ENCODE data around the gene KRT7. TPM values are rescaled to one million over a fixed set of nuclear protein-coding genes. Genes with fewer than 3 reads are reported as not detected.
"Not testable (repeated sequence)": the region's sequence is repeated elsewhere in the genome, so short reads cannot be mapped to it uniquely, and the experiment has no call there.

KRT7 gene
- total RNA-seq, 1 donor from 2014 or later: 1,355 TPM

DNA sequence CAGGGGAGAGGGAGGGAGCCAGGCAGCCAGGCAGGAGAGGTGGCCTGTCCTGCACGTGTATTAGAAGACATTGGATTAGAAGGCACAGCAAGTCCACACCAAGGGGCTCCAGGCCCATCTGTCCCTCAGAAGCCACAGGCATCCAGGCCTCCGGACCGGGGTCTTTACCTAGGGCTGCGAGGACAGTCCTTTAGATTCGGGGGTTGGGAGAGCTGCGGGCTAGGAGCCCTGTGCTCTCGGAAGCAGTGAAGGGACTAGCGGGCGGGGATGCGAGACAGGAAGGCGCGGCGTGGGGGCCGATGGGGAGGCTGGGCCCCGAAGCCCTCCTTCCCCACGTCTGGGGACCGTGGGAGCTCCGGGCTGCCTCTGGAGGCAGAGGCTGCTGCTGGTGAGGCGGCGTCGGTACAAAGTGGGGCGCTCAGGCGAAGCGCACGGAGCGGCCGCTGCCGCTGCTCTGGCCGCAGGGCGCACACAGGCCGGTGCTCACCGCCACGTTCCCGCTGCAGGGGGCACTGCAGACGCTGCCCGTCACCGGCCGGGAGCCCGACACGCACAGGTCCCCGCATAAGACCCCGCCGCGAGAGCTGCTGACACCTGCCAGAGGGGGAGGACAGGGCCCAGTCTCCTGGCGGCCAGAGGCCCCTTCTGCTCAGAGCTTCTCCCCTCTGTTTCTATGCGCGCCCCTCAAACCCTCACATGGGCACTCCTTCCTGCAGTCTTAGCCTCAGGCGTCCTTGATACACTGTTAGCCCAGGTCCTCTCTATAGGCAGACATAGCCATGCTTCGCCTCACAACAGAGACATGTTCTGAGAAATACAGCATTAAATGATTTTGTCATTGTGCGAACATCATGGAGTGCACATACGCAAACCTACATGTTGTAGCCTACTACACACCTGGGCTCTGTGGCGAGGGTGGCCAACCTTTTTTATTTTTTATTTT is 17.3 kb downstream of the KRT7 start:
- H3K4me3 ChIP-seq (ENCODE audit: low read depth, low read length): no peak overlapping the region
- no peak for DNase-seq (ENCODE audit: low read depth)
- H3K27me3 ChIP-seq (ENCODE audit: control insufficient read depth, insufficient read depth, low read length): peaks cover 5% of the 10 kb centered on the region
- H3K36me3 ChIP-seq (ENCODE audit: control insufficient read depth, insufficient read depth, low read length): no peaks in the 10 kb centered on the region
- peak; percentile 9 for TF ChIP-seq CTCF (IDR thresholded peaks at IDR 0.05; ENCODE audit: insufficient read depth, low read length, poor library complexity, severe bottlenecking)

DNA sequence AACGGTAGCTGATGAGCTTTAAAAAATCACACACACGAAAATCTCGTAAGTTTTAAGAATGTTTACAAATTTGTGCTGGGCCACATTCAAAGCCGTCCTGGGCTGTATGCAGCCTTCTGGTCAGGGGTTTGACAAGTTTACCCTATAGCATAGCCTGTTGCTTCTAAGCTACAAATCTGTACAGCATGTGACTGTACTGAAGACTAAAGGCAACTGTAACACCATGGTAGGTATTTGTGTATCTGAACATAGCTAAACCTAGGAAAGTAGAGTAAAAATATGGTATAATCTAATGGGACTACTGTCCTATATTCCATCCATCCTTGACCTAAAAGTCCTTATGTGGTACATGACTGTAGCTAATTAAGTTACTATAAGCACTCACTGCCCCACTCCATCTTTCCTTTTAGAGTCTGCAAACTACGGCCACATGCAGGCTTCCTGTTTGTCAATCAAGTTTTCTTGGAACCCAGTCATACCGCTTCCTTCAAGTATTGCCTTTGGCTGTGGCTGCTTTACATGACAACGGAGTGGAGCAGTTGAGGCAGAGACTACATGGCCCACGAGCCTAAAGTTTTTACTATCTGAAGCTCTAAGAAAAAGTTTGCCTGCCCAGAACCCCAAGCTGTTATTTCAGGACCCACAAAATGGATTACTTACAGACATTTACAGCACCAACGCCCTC is 18.5 kb downstream of the KRT7 start:
- peaks cover 5% of the 10 kb centered on the region for H3K27me3 ChIP-seq (ENCODE audit: control insufficient read depth, insufficient read depth, low read length)
- no peak overlapping the region for H3K4me3 ChIP-seq (ENCODE audit: low read depth, low read length)
- H3K36me3 ChIP-seq (ENCODE audit: control insufficient read depth, insufficient read depth, low read length): no peaks in the 10 kb centered on the region
- no peak for DNase-seq (ENCODE audit: low read depth)
- TF ChIP-seq CTCF (IDR thresholded peaks at IDR 0.05; ENCODE audit: insufficient read depth, low read length, poor library complexity, severe bottlenecking): no peak

GRCh38 chr12:52252175-52252615 is 19.2 kb downstream of the KRT7 start:
- not testable (repeated sequence) for H3K27me3 ChIP-seq (ENCODE audit: control insufficient read depth, insufficient read depth, low read length); DNase-seq (ENCODE audit: low read depth); H3K4me3 ChIP-seq (ENCODE audit: low read depth, low read length); H3K36me3 ChIP-seq (ENCODE audit: control insufficient read depth, insufficient read depth, low read length)

- TF ChIP-seq CTCF (IDR thresholded peaks at IDR 0.05; ENCODE audit: insufficient read depth, low read length, poor library complexity, severe bottlenecking): no peak
- DNase-seq (ENCODE audit: low read depth): peak; percentile 77
- no peaks in the 10 kb centered on the region for H3K36me3 ChIP-seq (ENCODE audit: control insufficient read depth, insufficient read depth, low read length)
- peaks cover 12% of the 10 kb centered on the region for H3K27me3 ChIP-seq (ENCODE audit: control insufficient read depth, insufficient read depth, low read length)
- H3K4me3 ChIP-seq (ENCODE audit: low read depth, low read length): no peak overlapping the region
These were observed 19.8 kb downstream of the KRT7 start for GRCh38 chr12:52252728-52253343.

- Histone ChIP-seq H3K27me3 (ENCODE audit: control insufficient read depth, insufficient read depth, low read length) (peaks cover 19% of the 10 kb centered on the region), H3K36me3 (ENCODE audit: control insufficient read depth, insufficient read depth, low read length) (no peaks in the 10 kb centered on the region), H3K4me3 (ENCODE audit: low read depth, low read length) (no peak overlapping the region)
- DNase-seq (ENCODE audit: low read depth): no peak
- TF ChIP-seq CTCF (IDR thresholded peaks at IDR 0.05; ENCODE audit: insufficient read depth, low read length, poor library complexity, severe bottlenecking): no peak
These were observed 20.5 kb downstream of the KRT7 start for GRCh38 chr12:52253391-52254179.

Measured in kidney epithelial cell (primary cell).